HG02840 (cell line): Measurements from ENCODE around the gene GRM7.

Experiments used
- ATAC-seq: cut with Tn5 transposase; IDR thresholded peaks from one replicate; pipeline ENCODE4 v1.9.1; 2021; ENCODE audit warnings: mild to moderate bottlenecking, moderate library complexity, moderate number of reproducible peaks; ENCODE audit not compliant: unreplicated experiment, low FRiP score

Gene GRM7

DNA sequence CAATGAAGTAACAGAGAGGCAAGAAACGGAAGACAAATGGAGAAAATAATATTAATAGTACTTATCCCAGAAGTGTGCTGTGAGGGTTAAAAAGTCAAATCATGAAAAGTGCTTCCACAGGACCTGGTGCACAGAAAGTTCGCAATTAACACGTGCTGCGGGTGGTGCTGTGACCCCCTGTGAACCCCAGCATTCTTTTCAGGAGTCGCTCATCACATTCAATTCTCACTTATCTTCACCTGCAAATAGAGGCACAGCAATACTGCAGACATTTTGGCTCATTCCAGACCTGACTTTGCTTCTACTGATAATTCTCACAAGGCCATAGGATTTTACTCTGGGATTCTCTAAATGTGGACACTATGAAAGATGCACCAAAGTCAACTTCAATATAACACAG is 584.4 kb downstream of the GRM7 start:
- ATAC-seq, result no peak

DNA sequence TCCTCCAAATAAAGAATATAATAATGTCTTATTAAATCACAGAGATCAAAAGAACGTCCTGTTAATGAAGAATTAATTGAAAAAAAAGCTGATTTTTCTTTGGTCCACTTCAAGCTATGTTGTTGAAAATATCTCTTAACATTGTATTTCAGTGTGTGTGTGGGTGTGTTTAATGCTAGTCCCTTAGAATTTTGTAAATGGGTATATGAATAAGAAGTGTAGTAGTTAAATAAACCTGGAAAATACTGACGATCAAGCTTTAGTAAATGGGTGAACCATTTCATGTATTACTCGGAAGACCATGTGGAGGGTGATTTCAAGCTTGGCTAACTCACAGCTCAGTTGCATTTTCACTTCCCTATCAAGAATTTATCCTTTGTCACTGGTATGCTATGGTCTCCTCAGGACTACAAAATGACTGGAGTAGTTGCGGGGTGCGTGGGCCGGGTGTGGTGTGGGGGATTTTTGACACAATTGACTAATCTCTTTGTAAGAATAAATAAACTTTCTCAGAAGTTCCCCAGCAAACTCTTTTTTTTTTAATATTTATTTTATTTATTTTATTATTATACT is 586.4 kb downstream of the GRM7 start:
- ATAC-seq, result peak; percentile 94

DNA sequence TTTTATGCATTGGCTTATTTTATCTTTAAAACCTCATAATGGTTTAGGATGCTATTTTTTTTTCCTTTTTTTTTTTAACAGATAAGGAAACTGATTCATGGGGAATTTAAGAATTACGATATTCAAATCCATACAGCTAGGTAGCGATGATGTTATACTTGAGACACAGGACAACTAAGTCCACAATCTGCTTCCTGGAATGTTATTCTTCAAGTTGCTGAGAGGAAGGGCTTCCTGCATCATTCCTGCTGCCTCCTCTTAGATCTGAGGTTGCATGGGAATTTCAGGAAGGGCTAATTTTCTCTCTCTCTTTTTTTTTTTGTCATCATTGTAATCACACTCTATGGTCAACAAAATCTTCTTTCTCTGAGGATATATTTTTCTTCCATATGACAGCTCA is 595.5 kb downstream of the GRM7 start:
- ATAC-seq, result no peak

DNA sequence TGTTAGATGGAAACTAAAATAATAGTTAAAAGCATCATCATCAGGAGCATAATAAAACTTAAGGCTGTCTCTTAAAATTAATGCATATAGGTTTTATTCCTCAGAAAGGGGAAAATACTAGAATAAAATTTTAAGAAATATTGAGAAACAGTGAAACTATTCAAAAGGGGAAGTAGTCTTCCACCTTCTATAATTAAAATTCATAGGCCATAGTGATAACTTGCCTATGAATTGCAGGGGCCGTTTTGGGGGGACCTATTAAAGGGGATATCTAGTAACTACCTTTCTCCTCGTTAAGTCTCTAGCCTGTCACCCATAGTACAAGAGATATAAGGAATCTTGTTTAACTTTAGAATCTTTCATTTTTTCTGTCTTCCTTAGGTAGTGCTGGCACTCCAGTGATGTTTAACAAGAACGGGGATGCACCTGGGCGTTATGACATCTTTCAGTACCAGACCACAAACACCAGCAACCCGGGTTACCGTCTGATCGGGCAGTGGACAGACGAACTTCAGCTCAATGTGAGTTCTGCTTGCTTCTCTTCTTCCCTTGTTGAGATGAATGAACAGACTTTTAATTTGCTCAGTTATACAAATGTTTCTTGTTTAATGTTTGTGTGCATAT is 600.4 kb downstream of the GRM7 start:
- peak; percentile 83 for ATAC-seq

DNA sequence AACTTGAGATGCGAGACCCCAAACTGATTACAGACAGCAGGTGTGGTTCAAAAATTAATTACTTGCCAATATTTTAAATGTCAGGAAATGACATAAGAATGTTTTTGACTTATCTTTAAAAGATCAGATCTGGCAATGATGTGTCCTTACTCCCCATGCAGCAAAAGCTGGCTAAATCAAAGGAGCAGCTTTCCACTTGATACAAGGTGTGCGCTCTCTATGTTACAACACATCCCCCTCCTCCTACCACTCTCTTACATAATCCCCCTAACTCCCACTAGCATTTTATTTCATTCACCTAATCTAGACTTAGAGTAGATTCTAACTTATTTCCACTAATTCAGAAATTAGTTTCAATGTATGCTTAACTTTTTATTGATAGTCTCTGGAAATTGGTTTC is 609.0 kb downstream of the GRM7 start:
- ATAC-seq, result no peak

DNA sequence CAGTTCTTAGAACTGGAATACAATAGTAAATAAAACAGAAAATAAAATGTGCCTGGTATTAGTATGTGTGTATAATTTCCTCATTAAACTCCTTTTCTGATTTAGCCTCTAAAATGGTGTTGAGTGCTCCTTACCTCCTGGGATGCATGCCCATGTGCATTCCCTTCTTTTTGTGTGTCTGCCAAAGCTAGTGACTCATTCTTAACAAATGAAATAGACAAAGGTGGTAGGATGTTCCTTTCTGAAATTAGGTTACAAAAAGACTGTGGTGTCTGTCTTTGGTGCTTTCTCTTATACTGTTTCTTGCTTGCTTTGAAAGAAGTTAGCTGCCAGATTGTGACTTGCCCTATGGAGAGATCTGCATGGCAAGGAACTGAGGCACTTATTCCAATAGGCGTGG is 623.7 kb downstream of the GRM7 start:
- ATAC-seq, result no peak

DNA sequence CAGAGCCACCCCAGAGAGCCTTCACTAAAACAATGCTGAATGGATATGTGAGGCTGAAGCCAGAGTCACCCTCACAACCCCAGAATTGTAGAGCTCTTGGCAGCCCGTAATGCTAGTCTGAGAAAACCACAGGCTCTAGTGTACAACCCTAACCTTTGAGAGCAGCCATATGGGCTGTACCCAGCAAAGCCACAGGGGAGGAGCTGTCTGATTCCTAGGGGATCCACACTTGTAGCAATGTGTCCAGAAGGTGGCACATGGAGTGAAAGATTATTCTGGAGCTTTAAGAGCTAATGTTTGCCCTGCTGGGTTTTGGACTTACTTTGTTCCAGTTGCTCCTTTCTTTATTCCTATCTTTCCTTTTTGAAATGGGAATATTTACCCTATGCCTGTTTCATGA is 626.8 kb downstream of the GRM7 start:
- no peak for ATAC-seq

DNA sequence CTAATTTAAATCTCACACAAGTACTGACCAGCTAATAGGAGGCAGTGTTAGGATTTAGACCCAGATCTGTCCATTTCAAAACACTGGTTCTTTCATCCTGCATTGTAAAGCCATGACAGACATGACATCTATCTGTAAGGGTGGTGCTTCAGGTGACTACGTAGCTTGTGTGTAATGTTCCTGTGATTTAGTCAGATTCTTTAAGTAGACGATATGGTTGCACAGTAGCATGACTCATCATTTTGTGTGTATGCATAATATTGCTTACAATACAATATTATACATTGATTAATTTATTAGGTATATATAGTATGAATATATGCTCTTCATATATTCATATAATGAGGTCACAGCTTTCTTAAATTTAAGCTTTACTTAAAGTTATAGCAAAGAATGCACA is 628.5 kb downstream of the GRM7 start:
- no peak for ATAC-seq

DNA sequence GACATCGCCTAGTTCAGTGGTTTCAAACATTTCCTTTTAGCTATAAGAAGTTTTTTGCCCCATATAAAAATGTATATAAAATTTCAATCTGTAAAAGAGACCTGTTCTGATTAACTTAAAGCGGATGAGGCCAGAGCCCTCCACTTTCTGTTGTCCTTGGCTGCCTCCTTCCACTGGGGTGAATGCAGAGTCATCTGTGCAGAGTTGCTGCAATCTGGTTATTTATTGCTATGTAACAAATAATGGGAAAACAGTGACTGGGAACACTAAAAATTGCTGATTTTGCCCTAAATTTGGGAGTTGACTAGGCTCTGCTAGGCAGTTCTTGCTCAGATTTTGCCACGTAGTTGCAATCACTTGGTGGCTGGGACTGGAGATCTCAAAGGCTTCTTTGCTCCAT is 637.8 kb downstream of the GRM7 start:
- no peak for ATAC-seq

DNA sequence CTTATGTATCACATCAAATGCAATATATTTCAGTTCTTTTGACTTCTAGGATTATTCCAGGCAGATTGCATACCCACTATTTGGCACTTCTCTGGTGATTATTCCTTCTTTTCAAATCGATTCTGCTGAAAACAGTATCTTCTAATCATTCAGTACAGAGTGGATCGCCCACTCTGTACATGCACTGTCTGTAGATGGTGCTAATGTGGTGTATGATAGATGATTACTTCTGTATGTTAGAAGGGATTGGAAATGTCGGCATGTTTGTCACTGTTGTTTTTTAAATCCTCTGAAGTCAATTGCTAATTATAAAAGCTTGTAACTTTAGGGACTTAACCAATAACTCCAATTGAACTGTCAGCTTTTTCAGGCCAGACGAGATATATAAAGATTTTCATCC is 642.5 kb downstream of the GRM7 start:
- no peak for ATAC-seq

DNA sequence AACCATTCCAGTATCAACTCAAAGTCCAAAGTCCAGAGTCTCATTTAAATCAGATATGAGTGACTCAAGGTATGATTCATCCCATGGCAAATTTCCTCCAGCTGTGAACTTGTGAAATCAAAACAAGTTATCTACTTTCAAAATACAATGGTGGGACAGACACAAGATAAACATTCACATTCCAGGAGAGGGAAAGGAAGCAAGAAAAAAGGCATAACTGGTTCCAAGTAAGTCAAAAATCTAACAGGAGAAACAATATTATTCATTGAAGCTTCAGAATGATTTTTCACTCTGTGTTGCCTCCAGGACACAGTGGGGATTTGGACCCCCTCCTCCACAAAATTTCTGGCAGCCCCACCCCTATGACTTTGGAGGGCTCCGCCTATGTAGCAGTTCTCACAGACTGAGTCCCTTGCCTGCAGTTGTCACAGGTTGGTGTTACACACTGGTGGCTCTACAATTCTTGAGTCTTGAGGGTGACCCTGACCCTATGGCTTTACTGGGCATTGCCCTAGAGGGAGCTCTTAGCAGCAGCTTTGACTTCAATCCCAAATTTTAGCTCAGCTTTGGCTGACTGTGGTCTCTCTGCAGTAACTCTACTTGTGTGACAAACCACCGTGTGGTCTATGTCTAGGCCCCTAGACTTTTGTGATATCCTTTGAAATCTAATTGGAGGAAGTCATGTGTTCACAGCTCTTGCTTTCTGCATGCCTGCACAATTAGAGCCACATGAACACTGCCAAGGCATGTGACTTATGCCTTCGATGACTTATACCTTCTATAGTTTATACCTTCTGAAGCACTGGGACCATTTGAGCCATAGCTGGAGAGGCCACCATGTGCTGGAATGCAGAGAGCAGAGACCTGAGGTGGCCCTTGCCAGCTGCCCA is 644.2 kb downstream of the GRM7 start:
- no peak for ATAC-seq

DNA sequence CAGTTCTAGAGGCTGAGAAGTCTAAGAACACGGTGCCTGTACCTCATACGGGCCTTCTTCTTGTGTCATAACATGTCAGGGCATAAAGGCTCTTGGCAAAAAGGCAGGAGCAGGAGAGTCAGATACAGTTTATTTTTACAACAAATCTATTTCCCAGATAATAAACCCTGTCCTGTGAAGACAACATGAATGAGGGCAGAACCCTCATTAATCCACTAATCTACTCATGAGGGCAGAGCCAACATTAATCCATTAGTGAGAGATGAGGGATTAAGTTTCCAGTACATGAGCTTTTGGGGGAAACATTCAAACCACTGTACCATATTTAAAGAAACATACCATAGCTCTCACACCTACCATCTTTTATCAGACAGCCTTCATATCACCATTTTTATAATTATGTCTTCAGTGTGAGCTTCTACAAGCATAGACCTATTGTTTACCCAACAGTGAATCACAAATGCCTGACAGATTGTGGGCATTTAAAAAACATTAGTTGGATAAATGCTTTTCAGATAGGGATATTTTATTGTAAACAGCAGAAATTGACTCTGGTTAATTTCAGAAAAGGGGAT is 645.8 kb downstream of the GRM7 start:
- ATAC-seq, result no peak

DNA sequence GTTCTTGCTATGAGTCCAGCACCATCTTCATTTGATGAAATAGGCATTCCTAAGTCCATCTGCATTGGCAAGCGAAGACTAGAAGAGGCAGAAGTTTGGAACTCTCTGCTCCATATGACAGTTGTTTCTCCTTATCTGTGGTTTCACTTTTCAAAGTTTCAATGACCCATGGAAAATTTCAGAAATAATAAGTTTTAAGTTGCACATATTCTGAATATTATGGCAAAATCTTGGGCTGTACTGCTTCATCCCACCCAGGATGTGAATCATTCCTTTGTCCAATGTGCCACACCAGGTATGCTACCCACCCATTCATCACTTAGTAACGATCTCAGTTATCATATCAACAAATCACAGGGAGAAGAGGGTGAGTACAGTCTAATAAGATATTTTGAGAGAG is 647.9 kb downstream of the GRM7 start:
- no peak for ATAC-seq

DNA sequence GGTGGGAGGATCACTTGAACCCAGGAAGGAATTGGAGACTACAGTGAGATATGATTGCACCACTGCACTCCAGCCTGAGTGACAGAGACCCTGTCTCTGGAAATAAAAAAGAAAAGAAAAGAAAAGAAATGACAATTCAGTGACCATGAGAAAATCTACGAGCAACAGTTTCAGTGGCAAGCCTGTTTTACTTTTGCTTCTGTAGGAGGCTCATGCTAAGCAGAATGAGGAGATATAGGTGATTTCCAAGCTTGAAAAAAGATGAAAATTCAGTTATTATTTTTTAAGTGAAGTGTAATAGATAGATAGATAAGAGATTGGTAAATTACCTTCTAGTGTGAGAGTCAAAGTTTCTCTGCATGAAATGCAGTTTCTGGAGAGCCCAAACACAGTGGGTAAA is 651.1 kb downstream of the GRM7 start:
- no peak for ATAC-seq

DNA sequence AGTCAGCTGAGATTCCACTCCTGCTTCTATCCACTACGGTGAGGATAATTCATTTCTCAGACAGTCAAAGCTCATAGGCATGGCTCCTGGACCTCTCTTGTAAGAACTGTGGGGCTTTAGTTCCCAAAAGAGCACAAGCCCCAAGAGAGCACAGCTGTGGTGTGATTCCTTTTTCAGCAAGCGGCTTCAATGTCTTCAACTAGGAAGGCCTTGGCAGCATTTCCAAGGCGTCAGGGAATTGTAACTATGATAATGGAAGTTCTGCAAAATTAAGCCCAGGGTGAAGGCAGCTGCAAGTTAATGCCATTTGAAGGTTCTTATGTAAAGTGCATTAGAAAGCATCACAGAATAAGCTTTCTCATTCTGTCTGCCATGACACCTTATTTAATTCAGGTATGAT is 657.1 kb downstream of the GRM7 start:
- no peak for ATAC-seq

DNA sequence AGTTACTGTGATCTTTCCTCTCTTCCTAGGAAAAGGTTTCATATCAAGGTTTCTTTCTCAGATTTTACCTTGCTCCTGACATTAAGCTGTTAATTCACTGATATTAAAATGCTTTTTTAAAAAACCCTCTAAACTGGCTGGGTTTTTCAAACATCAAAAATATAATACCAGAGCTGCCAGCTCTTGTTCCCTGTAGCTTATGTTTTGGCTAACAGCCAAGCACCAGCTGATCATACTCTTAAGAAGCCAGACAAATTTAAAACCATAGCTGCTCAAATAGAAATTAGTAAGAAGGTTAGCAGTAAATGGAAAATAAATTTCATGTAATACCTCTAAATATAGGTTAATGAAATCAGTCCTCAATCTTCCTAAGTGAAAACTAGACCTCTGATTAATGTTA is 657.5 kb downstream of the GRM7 start:
- ATAC-seq, result no peak

DNA sequence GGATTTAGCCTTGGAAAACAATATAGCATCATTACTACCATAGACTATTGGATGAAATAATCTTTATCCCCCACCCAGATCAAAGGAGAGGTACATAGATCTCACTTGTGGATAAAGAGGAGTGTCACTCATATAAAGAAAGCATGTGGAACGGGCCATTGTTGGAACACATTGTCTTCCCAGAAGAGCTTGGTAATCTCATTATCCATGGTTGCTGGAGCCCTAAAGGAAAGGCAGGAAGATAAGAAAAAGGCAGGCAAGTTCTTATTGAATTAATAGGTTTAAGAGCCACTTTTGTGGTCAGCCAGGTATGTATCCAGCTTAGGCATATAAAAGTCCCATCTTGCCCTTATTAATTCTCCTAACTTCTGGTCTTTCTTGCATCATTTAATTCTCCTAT is 659.1 kb downstream of the GRM7 start:
- no peak for ATAC-seq

DNA sequence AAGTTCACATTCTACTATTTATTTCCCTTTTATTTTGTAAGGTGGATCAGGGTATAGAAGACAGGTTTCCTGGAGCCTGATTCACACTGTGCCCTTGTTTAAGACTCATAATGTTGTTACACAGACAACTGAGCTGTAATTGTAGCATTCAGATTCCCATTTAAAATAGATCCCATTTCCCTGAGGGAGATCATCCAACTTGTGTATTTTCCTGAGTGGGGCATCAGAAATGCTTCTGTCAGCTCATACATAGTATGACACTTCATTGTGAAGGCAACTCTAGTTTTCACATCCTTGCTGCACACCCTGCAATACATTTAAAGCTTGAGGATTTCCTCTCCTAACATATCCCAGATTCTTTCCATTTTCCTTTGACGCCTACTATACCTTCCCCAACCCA is 659.7 kb downstream of the GRM7 start:
- ATAC-seq, result no peak

DNA sequence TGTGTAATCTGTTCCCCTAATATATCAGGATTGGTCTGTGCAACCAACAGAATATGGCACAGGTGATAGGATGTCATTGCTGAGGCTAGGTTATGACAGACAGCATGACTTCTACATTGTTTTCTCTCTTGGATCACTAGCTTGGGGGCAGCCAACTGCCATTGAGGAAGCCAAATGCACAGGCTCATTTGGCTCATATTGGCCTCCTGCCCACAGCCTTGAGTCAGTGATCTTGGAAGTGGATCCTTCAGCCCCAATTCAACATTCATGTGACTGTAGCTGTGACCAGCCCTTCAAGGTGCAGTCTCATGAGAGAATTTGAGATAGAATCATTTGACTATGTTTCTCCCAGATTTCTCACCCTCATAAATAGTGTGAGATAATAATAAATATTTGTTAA is 675.6 kb downstream of the GRM7 start:
- ATAC-seq, result no peak

DNA sequence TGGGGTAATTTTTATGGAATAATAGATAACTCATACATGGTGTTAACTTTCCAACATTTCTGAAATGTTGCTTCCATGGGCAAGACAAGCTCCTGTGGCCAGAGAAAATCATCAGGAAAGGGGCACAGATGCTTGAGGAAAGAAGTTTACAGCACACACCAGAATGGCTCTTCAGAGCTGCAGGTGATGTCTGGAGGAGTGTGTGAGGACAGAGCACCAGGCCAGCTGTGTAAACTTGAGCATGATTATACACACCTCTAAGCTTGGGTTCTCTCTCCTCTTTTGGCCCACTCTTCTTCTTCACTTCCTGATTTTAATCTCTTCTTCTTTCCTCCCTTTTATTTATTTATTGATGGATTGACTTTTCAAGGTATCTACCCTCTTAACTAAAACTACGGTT is 676.0 kb downstream of the GRM7 start:
- no peak for ATAC-seq

DNA sequence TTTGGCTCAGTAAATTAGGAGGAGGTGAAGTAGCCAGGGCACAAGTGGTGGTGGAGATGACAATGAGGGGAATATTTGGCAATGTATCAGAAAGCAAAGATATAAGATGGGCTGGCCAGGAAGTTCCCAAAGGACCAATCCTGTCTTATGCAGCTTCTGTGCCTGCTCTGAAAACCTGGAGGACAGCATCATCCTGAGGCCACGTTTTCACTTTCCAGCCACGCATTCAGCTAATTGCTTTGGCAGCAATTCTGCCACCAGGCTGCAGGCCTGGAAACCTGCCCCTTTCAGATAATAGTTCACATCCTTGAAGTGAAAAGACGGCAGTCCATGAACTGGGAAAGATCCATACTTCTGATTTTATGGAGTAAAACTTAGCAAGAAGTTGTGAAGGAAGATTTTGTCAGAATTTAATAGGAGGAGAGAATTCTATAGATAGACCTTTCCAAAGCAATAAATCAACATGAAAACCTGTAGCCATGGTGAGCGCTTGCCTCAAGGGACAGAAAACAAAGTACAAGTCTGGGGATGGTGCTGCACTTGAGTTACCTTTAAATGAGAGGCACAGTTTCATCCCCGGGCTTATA is 682.5 kb downstream of the GRM7 start:
- ATAC-seq, result no peak
